Glutamatergic neuron (in vitro differentiated cells): ENCODE data around the gene PLXNA1. TPM values are rescaled to one million over a fixed set of nuclear protein-coding genes. Genes with fewer than 3 reads are reported as not detected.

Experiments
- DNase-seq: peaks from one replicate; pipeline ENCODE4 v3.0.0; 2022
- H3K27ac Mint-ChIP-seq: one replicate; pipeline ENCODE4 v1.8.0; 2020; ENCODE audit warnings: mild to moderate bottlenecking, mixed read lengths, inconsistent platforms; ENCODE audit not compliant: unreplicated experiment
- H3K27me3 Mint-ChIP-seq: one replicate; pipeline ENCODE4 v1.8.0; 2020; ENCODE audit warnings: mild to moderate bottlenecking, moderate library complexity, mixed read lengths, inconsistent platforms; ENCODE audit not compliant: unreplicated experiment
- H3K36me3 Mint-ChIP-seq: one replicate; pipeline ENCODE4 v1.8.0; 2020; ENCODE audit warnings: mild to moderate bottlenecking, mixed read lengths, inconsistent platforms; ENCODE audit not compliant: unreplicated experiment
- H3K4me1 Mint-ChIP-seq: one replicate; pipeline ENCODE4 v1.8.0; 2020; ENCODE audit warnings: mild to moderate bottlenecking, low read depth, mixed read lengths, inconsistent platforms; ENCODE audit not compliant: unreplicated experiment
- H3K4me3 Mint-ChIP-seq: one replicate; pipeline ENCODE4 v1.8.0; 2020; ENCODE audit warnings: mild to moderate bottlenecking, mixed read lengths, inconsistent platforms; ENCODE audit not compliant: unreplicated experiment
- H3K9me3 Mint-ChIP-seq: one replicate; pipeline ENCODE4 v1.8.0; 2020; ENCODE audit warnings: mild to moderate bottlenecking, moderate library complexity, mixed read lengths, inconsistent platforms; ENCODE audit not compliant: unreplicated experiment
- CTCF ChIP-seq: fragments of 200-600 bp; sonication (generic); IDR thresholded peaks from one replicate; pipeline ENCODE4 v1.5.0; 2021; ENCODE audit not compliant: partially characterized antibody, unreplicated experiment
- total RNA-seq: library from RNA; stranded (reverse); fragmentation: NEBNext Ultra II Directional; extraction: Animal tissue kit (Norgen Biotek cat#: 25700); gene quantifications from one replicate; pipeline ENCODE4 v1.2.1, GENCODE V29; 2021; ENCODE audit not compliant: unreplicated experiment

The PLXNA1 gene
- total RNA-seq, 1 donor from 2014 or later, result 110 TPM

GRCh38 chr3:126946405-126946804, 36.5 kb upstream of the PLXNA1 start:
- Mint-ChIP-seq H3K36me3 (peaks cover 4% of the 10 kb centered on the region), H3K9me3 (peaks cover 6% of the 10 kb centered on the region), H3K27ac (no peak overlapping the region), H3K4me3 (no peak overlapping the region), H3K27me3 (peaks cover 13% of the 10 kb centered on the region), H3K4me1 (peaks cover 7% of the 10 kb centered on the region)
- peak; percentile 34 for DNase-seq
- TF ChIP-seq CTCF, result no peak

- peak; percentile 6 for DNase-seq
- Mint-ChIP-seq H3K36me3 (peaks cover 4% of the 10 kb centered on the region), H3K27me3 (peaks cover 13% of the 10 kb centered on the region), H3K4me1 (peaks cover 7% of the 10 kb centered on the region), H3K9me3 (peaks cover 6% of the 10 kb centered on the region), H3K27ac (no peak overlapping the region), H3K4me3 (no peak overlapping the region)
- TF ChIP-seq CTCF, result no peak
Observed at GRCh38 chr3:126947429-126947828, 35.5 kb upstream of the PLXNA1 start.

GRCh38 chr3:126948980-126949535, 33.9 kb upstream of the PLXNA1 start:
- H3K4me1 Mint-ChIP-seq, result peaks cover 7% of the 10 kb centered on the region
- H3K27me3 Mint-ChIP-seq, result peaks cover 10% of the 10 kb centered on the region
- no peak overlapping the region for H3K27ac Mint-ChIP-seq
- no peak overlapping the region for H3K4me3 Mint-ChIP-seq
- no peaks in the 10 kb centered on the region for H3K36me3 Mint-ChIP-seq
- DNase-seq, result peak; percentile 8
- TF ChIP-seq CTCF, result no peak
- H3K9me3 Mint-ChIP-seq, result peaks cover 2% of the 10 kb centered on the region

GRCh38 chr3:126951561-126951960, 31.4 kb upstream of the PLXNA1 start:
- Mint-ChIP-seq H3K36me3 (no peaks in the 10 kb centered on the region), H3K4me3 (no peak overlapping the region), H3K27me3 (peaks cover 7% of the 10 kb centered on the region), H3K4me1 (peaks cover 2% of the 10 kb centered on the region), H3K9me3 (peaks cover 3% of the 10 kb centered on the region), H3K27ac (no peak overlapping the region)
- peak; percentile 3 for DNase-seq
- no peak for TF ChIP-seq CTCF

- no peak for TF ChIP-seq CTCF
- Mint-ChIP-seq H3K4me3 (no peak overlapping the region), H3K9me3 (peaks cover 5% of the 10 kb centered on the region), H3K27ac (no peak overlapping the region), H3K4me1 (no peaks in the 10 kb centered on the region), H3K27me3 (peaks cover 4% of the 10 kb centered on the region), H3K36me3 (no peaks in the 10 kb centered on the region)
- peak; percentile 9 for DNase-seq
Observed at GRCh38 chr3:126952261-126952982, 30.5 kb upstream of the PLXNA1 start.
